GM10266 (cell line): ENCODE results near the gene TSPAN3.

Experiments
- DNase-seq: peaks from one replicate; pipeline ENCODE4 v3.0.0; 2012; ENCODE audit errors: extremely low spot score
- TF ChIP-seq, protein P1 (sequence below): IDR thresholded peaks from 2 replicates; pipeline ENCODE4 v1.5.1; 2012; ENCODE audit warnings: mild to moderate bottlenecking, low read depth; ENCODE audit not compliant: control insufficient read depth, insufficient read depth; ENCODE audit errors: missing control alignments

Gene TSPAN3

DNA sequence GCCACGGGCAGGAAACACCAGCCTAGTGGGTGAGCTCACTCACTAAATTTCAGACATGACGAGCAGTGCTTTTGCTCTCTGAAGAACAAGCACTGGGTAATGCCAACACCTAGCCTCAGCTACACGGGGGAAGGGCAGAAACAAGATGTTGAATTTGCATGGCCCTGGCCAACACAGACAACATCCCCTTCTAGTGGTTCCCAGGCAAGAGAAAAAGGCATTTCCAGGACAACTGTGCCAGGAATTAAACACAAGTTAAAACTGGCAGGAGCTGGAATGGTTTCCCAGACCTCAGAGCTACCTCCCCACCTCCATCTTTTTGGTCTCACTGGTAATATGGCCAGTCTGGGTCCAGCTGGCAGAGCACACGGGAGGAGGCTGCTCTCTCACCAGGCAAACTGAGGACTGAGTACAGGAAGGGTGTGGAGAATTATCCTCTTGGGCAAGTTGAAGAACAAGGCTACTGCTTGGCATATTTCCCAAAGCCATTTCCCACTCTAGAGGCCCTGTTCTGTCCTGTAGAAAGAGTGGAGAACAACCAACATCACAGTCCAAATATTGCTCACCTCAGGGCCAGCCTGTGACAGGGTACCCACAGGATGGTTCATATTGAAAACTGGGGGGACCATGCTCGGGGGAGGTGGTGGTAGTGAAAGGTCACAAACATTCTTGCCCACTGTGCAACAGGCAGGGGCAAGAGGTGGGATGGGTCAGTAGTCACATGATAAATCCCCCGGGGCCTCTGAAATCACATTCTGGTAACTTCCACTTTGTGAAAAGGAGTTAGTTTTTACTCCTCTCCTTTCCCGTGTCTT is 26.5 kb downstream of the TSPAN3 start:
- TF ChIP-seq, protein P1, sequence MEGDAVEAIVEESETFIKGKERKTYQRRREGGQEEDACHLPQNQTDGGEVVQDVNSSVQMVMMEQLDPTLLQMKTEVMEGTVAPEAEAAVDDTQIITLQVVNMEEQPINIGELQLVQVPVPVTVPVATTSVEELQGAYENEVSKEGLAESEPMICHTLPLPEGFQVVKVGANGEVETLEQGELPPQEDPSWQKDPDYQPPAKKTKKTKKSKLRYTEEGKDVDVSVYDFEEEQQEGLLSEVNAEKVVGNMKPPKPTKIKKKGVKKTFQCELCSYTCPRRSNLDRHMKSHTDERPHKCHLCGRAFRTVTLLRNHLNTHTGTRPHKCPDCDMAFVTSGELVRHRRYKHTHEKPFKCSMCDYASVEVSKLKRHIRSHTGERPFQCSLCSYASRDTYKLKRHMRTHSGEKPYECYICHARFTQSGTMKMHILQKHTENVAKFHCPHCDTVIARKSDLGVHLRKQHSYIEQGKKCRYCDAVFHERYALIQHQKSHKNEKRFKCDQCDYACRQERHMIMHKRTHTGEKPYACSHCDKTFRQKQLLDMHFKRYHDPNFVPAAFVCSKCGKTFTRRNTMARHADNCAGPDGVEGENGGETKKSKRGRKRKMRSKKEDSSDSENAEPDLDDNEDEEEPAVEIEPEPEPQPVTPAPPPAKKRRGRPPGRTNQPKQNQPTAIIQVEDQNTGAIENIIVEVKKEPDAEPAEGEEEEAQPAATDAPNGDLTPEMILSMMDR = no peak
- DNase-seq = no peak

DNA sequence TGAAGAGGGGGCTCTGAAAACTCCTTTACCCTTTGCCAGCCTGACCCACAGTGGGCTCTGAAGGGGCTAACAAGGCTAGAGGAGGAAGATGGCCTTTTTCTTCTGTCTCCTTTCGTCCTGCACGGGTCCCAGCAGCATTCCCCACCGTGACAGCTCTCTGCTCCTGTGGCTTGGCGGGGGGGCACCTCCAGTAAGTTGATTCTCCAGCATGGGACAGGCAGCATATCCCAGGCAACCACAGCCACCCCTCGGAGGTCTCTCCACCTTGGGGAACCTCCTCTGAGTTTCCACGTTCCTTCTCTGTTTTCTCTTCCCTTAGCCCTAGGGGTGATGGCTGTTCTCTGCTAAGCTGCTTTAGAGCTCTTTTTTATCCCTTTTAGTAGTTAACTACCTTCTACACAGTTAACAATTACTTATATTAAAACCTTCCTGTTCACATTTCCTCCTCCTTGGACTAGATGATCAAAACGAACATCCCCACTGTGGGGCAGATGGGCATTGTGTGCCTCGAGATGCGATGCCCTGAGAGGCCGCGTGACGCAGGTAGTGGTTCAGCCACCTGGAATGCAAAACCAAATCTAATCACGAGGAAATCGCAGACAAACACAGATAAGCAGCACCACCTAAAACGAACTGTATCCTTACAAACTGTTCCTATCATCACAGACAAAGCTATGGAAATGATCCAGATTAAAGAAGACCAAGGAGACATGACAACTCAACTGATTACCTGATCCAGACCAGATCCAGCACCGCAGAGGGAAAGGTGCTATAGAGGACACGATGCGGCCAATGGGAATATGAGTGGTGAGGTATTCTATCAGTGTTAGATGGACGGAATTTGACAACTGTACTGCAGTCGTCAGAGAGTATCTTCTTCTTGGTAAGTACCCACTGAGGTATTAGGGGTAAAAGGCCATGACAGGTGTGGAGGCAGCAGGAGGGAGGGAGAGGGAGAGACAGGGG is 27.7 kb downstream of the TSPAN3 start:
- TF ChIP-seq, protein P1 = no peak

DNA sequence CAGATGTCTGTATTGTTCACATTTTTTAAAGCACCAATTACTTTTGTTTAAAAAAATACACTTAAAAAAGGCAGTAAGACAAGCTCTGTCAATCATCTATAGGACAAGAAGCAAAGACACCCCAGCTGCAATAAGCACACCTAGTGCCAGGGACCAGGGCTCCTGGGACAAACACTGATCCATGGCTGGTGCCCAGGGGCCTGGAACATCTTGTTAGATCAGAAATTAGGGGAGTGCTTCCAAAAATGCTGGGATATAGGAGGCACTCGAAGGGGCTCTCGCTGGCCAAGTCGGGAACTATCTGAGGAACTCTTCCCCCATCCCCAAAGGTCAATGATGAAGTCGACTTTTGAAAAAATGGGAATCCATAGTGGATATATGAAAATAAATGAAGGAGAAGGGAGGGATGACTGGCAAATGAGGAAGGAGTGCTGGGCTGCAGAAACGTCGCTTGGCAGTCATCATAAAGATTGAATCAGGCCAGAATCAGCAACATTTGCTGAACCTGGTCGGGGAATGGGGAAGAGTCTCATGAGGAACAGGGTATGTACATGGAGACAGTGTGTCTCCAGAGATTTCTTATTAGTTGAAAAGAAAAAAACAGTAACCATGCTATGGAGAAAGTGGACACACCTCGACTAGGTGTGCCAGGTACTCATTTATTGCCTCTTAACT is 28.5 kb downstream of the TSPAN3 start:
- TF ChIP-seq, protein P1 = no peak
- no peak for DNase-seq

More for the DNA sequence above, 27.7 kb downstream of the TSPAN3 start:
- DNase-seq = no peak

GRCh38 chr15:77040673-77041072 is 30.2 kb downstream of the TSPAN3 start:
- DNase-seq = no peak
- TF ChIP-seq, protein P1 = no peak

DNA sequence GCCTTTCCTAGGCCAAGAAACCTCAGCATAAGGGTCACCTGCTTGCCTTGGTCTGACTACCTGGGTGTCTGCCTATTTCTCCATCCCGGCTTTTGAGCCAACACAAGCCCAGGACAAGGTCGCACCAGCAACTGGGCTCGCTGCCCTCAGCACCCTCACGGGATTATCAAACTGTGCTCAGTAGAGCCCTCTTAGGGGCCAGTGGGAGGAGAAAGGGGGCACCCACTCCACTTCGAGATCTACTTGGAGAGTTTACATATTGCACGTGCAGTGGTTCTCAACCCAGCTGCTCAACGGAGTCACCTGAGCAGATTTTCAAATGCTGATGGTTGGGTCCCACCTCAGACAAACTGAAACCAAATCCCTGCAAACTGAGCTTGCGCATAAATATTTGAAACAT is 31.1 kb downstream of the TSPAN3 start:
- no peak for DNase-seq
- TF ChIP-seq, protein P1 = no peak

DNA sequence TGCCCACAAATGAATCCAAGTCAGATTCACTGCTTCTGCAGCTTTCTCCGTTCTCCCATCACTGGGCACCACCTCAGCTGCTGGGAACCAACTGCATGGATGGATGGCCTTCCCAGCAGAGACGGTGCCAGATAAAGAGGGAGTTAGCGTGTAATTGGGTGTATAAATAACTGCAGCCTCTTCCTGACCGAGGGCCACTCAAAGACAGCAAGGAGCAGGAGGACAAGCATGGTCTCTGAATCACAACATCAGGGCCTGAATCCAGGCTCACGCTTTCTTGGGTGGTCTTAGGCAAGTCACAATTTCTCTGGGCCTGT is 31.7 kb downstream of the TSPAN3 start:
- DNase-seq = no peak

More for the DNA sequence above, 31.7 kb downstream of the TSPAN3 start:
- TF ChIP-seq, protein P1 = no peak
